GM23338 (cell line): ENCODE results near the gene KRTAP10-1. TPM values are rescaled to one million over a fixed set of nuclear protein-coding genes. Genes with fewer than 3 reads are reported as not detected.

Experiments
- ATAC-seq: fragments of 200-7000 bp; cut with Tn5 transposase; 3 replicates; pipeline ENCODE4 v1.9.1; 2020
- DNase-seq: peaks from one replicate; pipeline ENCODE4 v3.0.0-alpha.2; 2015; ENCODE audit warnings: low spot score
- H2AFZ ChIP-seq: fragments of 200-600 bp; sonication (generic); 2 replicates; pipeline ENCODE4 v1.8.0; 2016; ENCODE audit warnings: antibody characterized with exemption, mild to moderate bottlenecking, moderate library complexity
- H3F3A ChIP-seq: fragments of 200-600 bp; sonication (generic); replicated peaks from 2 replicates; pipeline ENCODE4 v1.8.0; 2017; ENCODE audit warnings: antibody characterized with exemption, mixed run types, low read depth
- H3K27ac ChIP-seq: fragments of 200-600 bp; sonication (generic); 2 replicates; pipeline ENCODE4 v1.6.1; 2016; ENCODE audit warnings: low read depth
- H3K27me3 ChIP-seq: fragments of 200-600 bp; sonication (generic); 2 replicates; pipeline ENCODE4 v1.8.0; 2016; ENCODE audit warnings: mild to moderate bottlenecking, mixed run types, moderate library complexity; ENCODE audit not compliant: insufficient read depth
- H3K36me3 ChIP-seq: fragments of 200-600 bp; sonication (generic); 2 replicates; pipeline ENCODE4 v1.8.0; 2016; ENCODE audit warnings: mild to moderate bottlenecking; ENCODE audit not compliant: insufficient read depth
- H3K4me1 ChIP-seq: fragments of 200-600 bp; sonication (generic); 2 replicates; pipeline ENCODE4 v1.8.0; 2016; ENCODE audit warnings: mild to moderate bottlenecking, moderate library complexity; ENCODE audit not compliant: insufficient read depth
- H3K4me2 ChIP-seq: fragments of 200-600 bp; sonication (generic); 2 replicates; pipeline ENCODE4 v1.7.1; 2017; ENCODE audit warnings: mixed run types
- H3K4me3 ChIP-seq: fragments of 200-600 bp; sonication (generic); 2 replicates; pipeline ENCODE4 v1.6.1; 2016; ENCODE audit warnings: mixed run types
- H3K79me2 ChIP-seq: fragments of 200-600 bp; sonication (generic); replicated peaks from 2 replicates; pipeline ENCODE4 v1.8.0; 2017; ENCODE audit warnings: mild to moderate bottlenecking; ENCODE audit not compliant: insufficient read depth
- H3K9me2 ChIP-seq: fragments of 200-600 bp; sonication (generic); 2 replicates; pipeline ENCODE4 v1.8.0; 2017; ENCODE audit not compliant: insufficient read depth
- H4K20me1 ChIP-seq: fragments of 200-600 bp; sonication (generic); replicated peaks from 2 replicates; pipeline ENCODE4 v1.8.0; 2017; ENCODE audit warnings: mild to moderate bottlenecking; ENCODE audit not compliant: insufficient read depth
- H3K27ac Mint-ChIP-seq: 2 replicates; pipeline ENCODE4 v1.8.0; 2020; ENCODE audit warnings: inconsistent platforms, mild to moderate bottlenecking, moderate library complexity, mixed read lengths
- H3K27me3 Mint-ChIP-seq: 3 replicates; pipeline ENCODE4 v1.8.0; 2022; ENCODE audit warnings: low read depth, mild to moderate bottlenecking, moderate library complexity, mixed read lengths, inconsistent platforms; ENCODE audit not compliant: insufficient read depth, poor library complexity
- H3K36me3 Mint-ChIP-seq: 3 replicates; pipeline ENCODE4 v1.8.0; 2021; ENCODE audit warnings: low read depth, mild to moderate bottlenecking, inconsistent platforms, moderate library complexity, mixed read lengths
- H3K4me1 Mint-ChIP-seq: 3 replicates; pipeline ENCODE4 v1.8.0; 2020; ENCODE audit warnings: mild to moderate bottlenecking, inconsistent platforms, mixed read lengths
- H3K4me3 Mint-ChIP-seq: 3 replicates; pipeline ENCODE4 v1.8.0; 2021; ENCODE audit warnings: moderate library complexity, mild to moderate bottlenecking, inconsistent platforms, mixed read lengths
- H3K9me3 Mint-ChIP-seq: 3 replicates; pipeline ENCODE4 v1.8.0; 2020; ENCODE audit warnings: moderate library complexity, mild to moderate bottlenecking, inconsistent platforms, mixed read lengths
- CREB1 ChIP-seq: fragments of 250-450 bp; sonication (Bioruptor Pico); IDR thresholded peaks from 2 replicates; pipeline ENCODE4 v1.5.0; 2020; ENCODE audit warnings: low read depth, mild to moderate bottlenecking, moderate library complexity
- EZH2 ChIP-seq: fragments of 200-600 bp; sonication (generic); IDR thresholded peaks from one replicate; pipeline ENCODE4 v1.8.0; 2017; ENCODE audit warnings: antibody characterized with exemption, mild to moderate bottlenecking, low read depth; ENCODE audit not compliant: unreplicated experiment
- EZH2phosphoT487 ChIP-seq: fragments of 200-600 bp; sonication (generic); IDR thresholded peaks from one replicate; pipeline ENCODE4 v1.8.1; 2018; ENCODE audit warnings: antibody characterized with exemption; ENCODE audit not compliant: unreplicated experiment
- JUNB ChIP-seq: IDR thresholded peaks from one replicate; pipeline ENCODE4 v1.6.1; 2016; ENCODE audit warnings: antibody characterized with exemption; ENCODE audit not compliant: unreplicated experiment
- NANOG ChIP-seq: IDR thresholded peaks from 2 replicates; pipeline ENCODE4 v1.6.1; 2016; ENCODE audit warnings: antibody characterized with exemption, borderline replicate concordance
- POLR2AphosphoS5 ChIP-seq: IDR thresholded peaks from 2 replicates; pipeline ENCODE4 v1.6.1; 2016; ENCODE audit warnings: antibody characterized with exemption, low read depth
- STAT1 ChIP-seq: IDR thresholded peaks from one replicate; pipeline ENCODE4 v1.6.1; 2016; ENCODE audit warnings: antibody characterized with exemption; ENCODE audit not compliant: unreplicated experiment
- ZNF114 ChIP-seq: fragments of 250-450 bp; sonication (Bioruptor Pico); IDR thresholded peaks from 2 replicates; pipeline ENCODE4 v1.5.0; 2020; ENCODE audit warnings: mild to moderate bottlenecking, moderate library complexity
- ZNF331 ChIP-seq: fragments of 250-450 bp; sonication (Bioruptor Pico); IDR thresholded peaks from 2 replicates; pipeline ENCODE4 v1.5.0; 2020; ENCODE audit warnings: low read depth, mild to moderate bottlenecking, moderate library complexity
- polyA plus RNA-seq: library from polyadenylated mRNA; unstranded; fragments of >200 nt; fragmentation: Nextera tagmentation; extraction: Ambion mirVana; gene quantifications from 2 replicates; pipeline ENCODE4 v1.2.1, GENCODE V29; 2016
- total RNA-seq: library from RNA; depleted of rRNA; stranded (reverse); fragments of >200 nt; shearing (Covaris generic); gene quantifications from 2 replicates; pipeline ENCODE4 v1.2.3, GENCODE V29; 2014
- TF ChIP-seq, protein P1 (sequence below), 2 experiments: fragments of 200-600 bp in 1 of 2; sonication (generic) in 1 of 2; conservative IDR thresholded peaks; 2 replicates each; pipeline versions ENCODE4 v1.5.1 to v1.6.1; 2016 to 2017; ENCODE audit warnings: antibody characterized with exemption in 2 of 2, low read depth in 2 of 2, mild to moderate bottlenecking in 2 of 2, moderate library complexity in 1 of 2
- TF ChIP-seq, protein P2 (sequence below): IDR thresholded peaks from 2 replicates; pipeline ENCODE4 v1.6.1; 2016; ENCODE audit warnings: antibody characterized with exemption
- TF ChIP-seq, protein P3 (sequence below): IDR thresholded peaks from one replicate; pipeline ENCODE4 v1.6.1; 2018; ENCODE audit warnings: antibody characterized with exemption; ENCODE audit not compliant: unreplicated experiment
- TF ChIP-seq, protein P4 (sequence below): fragments of 250-450 bp; sonication (Bioruptor Pico); IDR thresholded peaks from 2 replicates; pipeline ENCODE4 v1.5.0; 2020; ENCODE audit warnings: mild to moderate bottlenecking, moderate library complexity

The KRTAP10-1 gene
- total and polyA plus RNA-seq, 2 experiments from 2014 or later: not detected

DNA sequence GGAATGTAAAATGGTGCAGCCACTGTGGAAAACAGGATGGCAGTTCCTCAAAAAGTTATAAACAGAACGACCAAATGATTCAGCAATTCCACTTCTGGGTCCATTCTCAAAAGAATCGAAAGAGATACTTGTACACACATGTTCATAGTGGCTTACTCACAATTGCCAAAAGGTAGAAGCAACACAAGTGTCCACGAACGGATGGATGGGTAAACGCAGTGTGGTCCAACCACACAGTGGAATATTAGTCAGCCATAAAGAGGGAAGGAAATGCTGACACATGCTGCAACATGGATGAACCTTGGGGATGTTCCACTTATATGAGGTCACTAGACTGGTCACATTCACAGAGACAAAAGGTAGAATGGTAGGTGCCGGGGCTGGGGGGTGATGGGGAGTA, 5.3 kb downstream of the KRTAP10-1 start:
- H4K20me1 ChIP-seq: no peaks in the 10 kb centered on the region
- no peak overlapping the region for H2AFZ ChIP-seq
- no peak overlapping the region for H3K27ac ChIP-seq
- H3K36me3 Mint-ChIP-seq: no peaks in the 10 kb centered on the region
- no peaks in the 10 kb centered on the region for H3F3A ChIP-seq
- H3K4me3 Mint-ChIP-seq: no peak overlapping the region
- no peaks in the 10 kb centered on the region for H3K9me2 ChIP-seq
- H3K79me2 ChIP-seq: no peaks in the 10 kb centered on the region
- DNase-seq (no peak), ATAC-seq (no peak)
- peaks cover 3% of the 10 kb centered on the region; the same call in 2 of the 3 replicates for H3K4me1 Mint-ChIP-seq
- H3K4me1 ChIP-seq: no peaks in the 10 kb centered on the region
- no peak overlapping the region for H3K4me3 ChIP-seq
- no peaks in the 10 kb centered on the region for H3K36me3 ChIP-seq
- no peaks in the 10 kb centered on the region for H3K27me3 ChIP-seq
- TF ChIP-seq EZH2 (no peak), NANOG (no peak), EZH2phosphoT487 (no peak), ZNF331 (CRISPR knock-in tag) (no peak), POLR2AphosphoS5 (no peak), ZNF114 (CRISPR knock-in tag) (no peak), JUNB (no peak), STAT1 (no peak), CREB1 (CRISPR knock-in tag) (no peak)
- TF ChIP-seq, protein P1, sequence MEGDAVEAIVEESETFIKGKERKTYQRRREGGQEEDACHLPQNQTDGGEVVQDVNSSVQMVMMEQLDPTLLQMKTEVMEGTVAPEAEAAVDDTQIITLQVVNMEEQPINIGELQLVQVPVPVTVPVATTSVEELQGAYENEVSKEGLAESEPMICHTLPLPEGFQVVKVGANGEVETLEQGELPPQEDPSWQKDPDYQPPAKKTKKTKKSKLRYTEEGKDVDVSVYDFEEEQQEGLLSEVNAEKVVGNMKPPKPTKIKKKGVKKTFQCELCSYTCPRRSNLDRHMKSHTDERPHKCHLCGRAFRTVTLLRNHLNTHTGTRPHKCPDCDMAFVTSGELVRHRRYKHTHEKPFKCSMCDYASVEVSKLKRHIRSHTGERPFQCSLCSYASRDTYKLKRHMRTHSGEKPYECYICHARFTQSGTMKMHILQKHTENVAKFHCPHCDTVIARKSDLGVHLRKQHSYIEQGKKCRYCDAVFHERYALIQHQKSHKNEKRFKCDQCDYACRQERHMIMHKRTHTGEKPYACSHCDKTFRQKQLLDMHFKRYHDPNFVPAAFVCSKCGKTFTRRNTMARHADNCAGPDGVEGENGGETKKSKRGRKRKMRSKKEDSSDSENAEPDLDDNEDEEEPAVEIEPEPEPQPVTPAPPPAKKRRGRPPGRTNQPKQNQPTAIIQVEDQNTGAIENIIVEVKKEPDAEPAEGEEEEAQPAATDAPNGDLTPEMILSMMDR (conservative IDR thresholded peaks at IDR 0.05; ENCODE audit: low read depth in 2 of 2): no peak
- TF ChIP-seq, protein P2, sequence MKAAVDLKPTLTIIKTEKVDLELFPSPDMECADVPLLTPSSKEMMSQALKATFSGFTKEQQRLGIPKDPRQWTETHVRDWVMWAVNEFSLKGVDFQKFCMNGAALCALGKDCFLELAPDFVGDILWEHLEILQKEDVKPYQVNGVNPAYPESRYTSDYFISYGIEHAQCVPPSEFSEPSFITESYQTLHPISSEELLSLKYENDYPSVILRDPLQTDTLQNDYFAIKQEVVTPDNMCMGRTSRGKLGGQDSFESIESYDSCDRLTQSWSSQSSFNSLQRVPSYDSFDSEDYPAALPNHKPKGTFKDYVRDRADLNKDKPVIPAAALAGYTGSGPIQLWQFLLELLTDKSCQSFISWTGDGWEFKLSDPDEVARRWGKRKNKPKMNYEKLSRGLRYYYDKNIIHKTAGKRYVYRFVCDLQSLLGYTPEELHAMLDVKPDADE: no peak
- TF ChIP-seq, protein P3, sequence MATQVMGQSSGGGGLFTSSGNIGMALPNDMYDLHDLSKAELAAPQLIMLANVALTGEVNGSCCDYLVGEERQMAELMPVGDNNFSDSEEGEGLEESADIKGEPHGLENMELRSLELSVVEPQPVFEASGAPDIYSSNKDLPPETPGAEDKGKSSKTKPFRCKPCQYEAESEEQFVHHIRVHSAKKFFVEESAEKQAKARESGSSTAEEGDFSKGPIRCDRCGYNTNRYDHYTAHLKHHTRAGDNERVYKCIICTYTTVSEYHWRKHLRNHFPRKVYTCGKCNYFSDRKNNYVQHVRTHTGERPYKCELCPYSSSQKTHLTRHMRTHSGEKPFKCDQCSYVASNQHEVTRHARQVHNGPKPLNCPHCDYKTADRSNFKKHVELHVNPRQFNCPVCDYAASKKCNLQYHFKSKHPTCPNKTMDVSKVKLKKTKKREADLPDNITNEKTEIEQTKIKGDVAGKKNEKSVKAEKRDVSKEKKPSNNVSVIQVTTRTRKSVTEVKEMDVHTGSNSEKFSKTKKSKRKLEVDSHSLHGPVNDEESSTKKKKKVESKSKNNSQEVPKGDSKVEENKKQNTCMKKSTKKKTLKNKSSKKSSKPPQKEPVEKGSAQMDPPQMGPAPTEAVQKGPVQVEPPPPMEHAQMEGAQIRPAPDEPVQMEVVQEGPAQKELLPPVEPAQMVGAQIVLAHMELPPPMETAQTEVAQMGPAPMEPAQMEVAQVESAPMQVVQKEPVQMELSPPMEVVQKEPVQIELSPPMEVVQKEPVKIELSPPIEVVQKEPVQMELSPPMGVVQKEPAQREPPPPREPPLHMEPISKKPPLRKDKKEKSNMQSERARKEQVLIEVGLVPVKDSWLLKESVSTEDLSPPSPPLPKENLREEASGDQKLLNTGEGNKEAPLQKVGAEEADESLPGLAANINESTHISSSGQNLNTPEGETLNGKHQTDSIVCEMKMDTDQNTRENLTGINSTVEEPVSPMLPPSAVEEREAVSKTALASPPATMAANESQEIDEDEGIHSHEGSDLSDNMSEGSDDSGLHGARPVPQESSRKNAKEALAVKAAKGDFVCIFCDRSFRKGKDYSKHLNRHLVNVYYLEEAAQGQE: no peak
- TF ChIP-seq, protein P4, sequence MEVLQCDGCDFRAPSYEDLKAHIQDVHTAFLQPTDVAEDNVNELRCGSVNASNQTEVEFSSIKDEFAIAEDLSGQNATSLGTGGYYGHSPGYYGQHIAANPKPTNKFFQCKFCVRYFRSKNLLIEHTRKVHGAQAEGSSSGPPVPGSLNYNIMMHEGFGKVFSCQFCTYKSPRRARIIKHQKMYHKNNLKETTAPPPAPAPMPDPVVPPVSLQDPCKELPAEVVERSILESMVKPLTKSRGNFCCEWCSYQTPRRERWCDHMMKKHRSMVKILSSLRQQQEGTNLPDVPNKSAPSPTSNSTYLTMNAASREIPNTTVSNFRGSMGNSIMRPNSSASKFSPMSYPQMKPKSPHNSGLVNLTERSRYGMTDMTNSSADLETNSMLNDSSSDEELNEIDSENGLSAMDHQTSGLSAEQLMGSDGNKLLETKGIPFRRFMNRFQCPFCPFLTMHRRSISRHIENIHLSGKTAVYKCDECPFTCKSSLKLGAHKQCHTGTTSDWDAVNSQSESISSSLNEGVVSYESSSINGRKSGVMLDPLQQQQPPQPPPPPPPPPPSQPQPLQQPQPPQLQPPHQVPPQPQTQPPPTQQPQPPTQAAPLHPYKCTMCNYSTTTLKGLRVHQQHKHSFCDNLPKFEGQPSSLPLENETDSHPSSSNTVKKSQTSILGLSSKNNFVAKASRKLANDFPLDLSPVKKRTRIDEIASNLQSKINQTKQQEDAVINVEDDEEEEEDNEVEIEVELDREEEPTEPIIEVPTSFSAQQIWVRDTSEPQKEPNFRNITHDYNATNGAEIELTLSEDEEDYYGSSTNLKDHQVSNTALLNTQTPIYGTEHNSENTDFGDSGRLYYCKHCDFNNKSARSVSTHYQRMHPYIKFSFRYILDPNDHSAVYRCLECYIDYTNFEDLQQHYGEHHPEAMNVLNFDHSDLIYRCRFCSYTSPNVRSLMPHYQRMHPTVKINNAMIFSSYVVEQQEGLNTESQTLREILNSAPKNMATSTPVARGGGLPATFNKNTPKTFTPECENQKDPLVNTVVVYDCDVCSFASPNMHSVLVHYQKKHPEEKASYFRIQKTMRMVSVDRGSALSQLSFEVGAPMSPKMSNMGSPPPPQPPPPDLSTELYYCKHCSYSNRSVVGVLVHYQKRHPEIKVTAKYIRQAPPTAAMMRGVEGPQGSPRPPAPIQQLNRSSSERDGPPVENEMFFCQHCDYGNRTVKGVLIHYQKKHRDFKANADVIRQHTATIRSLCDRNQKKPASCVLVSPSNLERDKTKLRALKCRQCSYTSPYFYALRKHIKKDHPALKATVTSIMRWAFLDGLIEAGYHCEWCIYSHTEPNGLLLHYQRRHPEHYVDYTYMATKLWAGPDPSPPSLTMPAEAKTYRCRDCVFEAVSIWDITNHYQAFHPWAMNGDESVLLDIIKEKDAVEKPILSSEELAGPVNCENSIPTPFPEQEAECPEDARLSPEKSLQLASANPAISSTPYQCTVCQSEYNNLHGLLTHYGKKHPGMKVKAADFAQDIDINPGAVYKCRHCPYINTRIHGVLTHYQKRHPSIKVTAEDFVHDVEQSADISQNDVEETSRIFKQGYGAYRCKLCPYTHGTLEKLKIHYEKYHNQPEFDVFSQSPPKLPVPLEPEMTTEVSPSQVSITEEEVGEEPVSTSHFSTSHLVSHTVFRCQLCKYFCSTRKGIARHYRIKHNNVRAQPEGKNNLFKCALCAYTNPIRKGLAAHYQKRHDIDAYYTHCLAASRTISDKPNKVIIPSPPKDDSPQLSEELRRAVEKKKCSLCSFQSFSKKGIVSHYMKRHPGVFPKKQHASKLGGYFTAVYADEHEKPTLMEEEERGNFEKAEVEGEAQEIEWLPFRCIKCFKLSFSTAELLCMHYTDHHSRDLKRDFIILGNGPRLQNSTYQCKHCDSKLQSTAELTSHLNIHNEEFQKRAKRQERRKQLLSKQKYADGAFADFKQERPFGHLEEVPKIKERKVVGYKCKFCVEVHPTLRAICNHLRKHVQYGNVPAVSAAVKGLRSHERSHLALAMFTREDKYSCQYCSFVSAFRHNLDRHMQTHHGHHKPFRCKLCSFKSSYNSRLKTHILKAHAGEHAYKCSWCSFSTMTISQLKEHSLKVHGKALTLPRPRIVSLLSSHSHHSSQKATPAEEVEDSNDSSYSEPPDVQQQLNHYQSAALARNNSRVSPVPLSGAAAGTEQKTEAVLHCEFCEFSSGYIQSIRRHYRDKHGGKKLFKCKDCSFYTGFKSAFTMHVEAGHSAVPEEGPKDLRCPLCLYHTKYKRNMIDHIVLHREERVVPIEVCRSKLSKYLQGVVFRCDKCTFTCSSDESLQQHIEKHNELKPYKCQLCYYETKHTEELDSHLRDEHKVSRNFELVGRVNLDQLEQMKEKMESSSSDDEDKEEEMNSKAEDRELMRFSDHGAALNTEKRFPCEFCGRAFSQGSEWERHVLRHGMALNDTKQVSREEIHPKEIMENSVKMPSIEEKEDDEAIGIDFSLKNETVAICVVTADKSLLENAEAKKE (CRISPR knock-in tag): no peak
- H3K27me3 Mint-ChIP-seq: peaks cover 8% of the 10 kb centered on the region
- H3K9me3 Mint-ChIP-seq: peaks cover 4% of the 10 kb centered on the region; the same call in 1 of the 3 replicates
- no peak overlapping the region for H3K4me2 ChIP-seq
- no peak overlapping the region for H3K27ac Mint-ChIP-seq
